Fibroblast of mammary gland (primary cell): ENCODE data around the gene ARHGAP26.

Source experiments
- DNase-seq: peaks from one replicate; pipeline ENCODE4 v3.0.0-alpha.2; 2010; ENCODE audit warnings: low read depth
- H3K4me3 ChIP-seq: 2 replicates; pipeline ENCODE4 v1.5.1; 2011; ENCODE audit warnings: low read depth, mild to moderate bottlenecking, low read length, moderate library complexity; ENCODE audit not compliant: control insufficient read depth
- CTCF ChIP-seq: conservative IDR thresholded peaks from 2 replicates; pipeline ENCODE4 v1.5.1; 2011; ENCODE audit warnings: low read depth, low read length, inconsistent platforms; ENCODE audit not compliant: control insufficient read depth, insufficient read depth

ARHGAP26 gene

GRCh38 chr5:143080407-143080806 is 310.2 kb downstream of the ARHGAP26 start:
- no peak overlapping the region for H3K4me3 ChIP-seq
- TF ChIP-seq CTCF = no peak
- no peak for DNase-seq

GRCh38 chr5:143080982-143081381 is 310.8 kb downstream of the ARHGAP26 start:
- no peak overlapping the region for H3K4me3 ChIP-seq
- no peak for TF ChIP-seq CTCF
- DNase-seq = no peak

- no peak for TF ChIP-seq CTCF
- no peak for DNase-seq
- no peak overlapping the region for H3K4me3 ChIP-seq
These were observed 312.8 kb downstream of the ARHGAP26 start for GRCh38 chr5:143083006-143083405.

- no peak overlapping the region for H3K4me3 ChIP-seq
- TF ChIP-seq CTCF = no peak
- no peak for DNase-seq
These were observed 314.2 kb downstream of the ARHGAP26 start for GRCh38 chr5:143084407-143084806.

GRCh38 chr5:143085319-143085917 is 315.2 kb downstream of the ARHGAP26 start:
- TF ChIP-seq CTCF = no peak
- H3K4me3 ChIP-seq = no peak overlapping the region
- no peak for DNase-seq

GRCh38 chr5:143086546-143086907 is 316.4 kb downstream of the ARHGAP26 start:
- H3K4me3 ChIP-seq = no peak overlapping the region
- TF ChIP-seq CTCF = no peak
- DNase-seq = no peak
